Omental fat pad (tissue), 4 donors: ENCODE results near the gene CYLD. TPM values are rescaled to one million over a fixed set of nuclear protein-coding genes. Genes with fewer than 3 reads are reported as not detected.

ENCODE experiments used
- ATAC-seq: fragments of 150-250 bp; one replicate; pipeline ENCODE4 v1.9.1; 2016; ENCODE audit warnings: mild to moderate bottlenecking, moderate library complexity; ENCODE audit not compliant: low FRiP score
- DNase-seq: peaks from one replicate; pipeline ENCODE4 v3.0.0-alpha.2; 2019; ENCODE audit warnings: low spot score
- total RNA-seq, 4 donors: library from RNA; depleted of rRNA; stranded (reverse); fragments of >200 nt; gene quantifications; one replicate each; pipeline ENCODE4 v1.1.0, GENCODE V29; 2016
- TF ChIP-seq, protein P1 (sequence below), 3 donors: fragments of 450-650 bp; IDR thresholded peaks; one replicate each; pipeline ENCODE4 v1.5.1; 2016 to 2017; ENCODE audit warnings: antibody characterized with exemption in 3 of 3, mild to moderate bottlenecking in 3 of 3, moderate library complexity in 2 of 3

The CYLD gene
- total RNA-seq, 4 donors from 2014 or later: 20.5 to 51.1 (median 36.6) TPM

DNA sequence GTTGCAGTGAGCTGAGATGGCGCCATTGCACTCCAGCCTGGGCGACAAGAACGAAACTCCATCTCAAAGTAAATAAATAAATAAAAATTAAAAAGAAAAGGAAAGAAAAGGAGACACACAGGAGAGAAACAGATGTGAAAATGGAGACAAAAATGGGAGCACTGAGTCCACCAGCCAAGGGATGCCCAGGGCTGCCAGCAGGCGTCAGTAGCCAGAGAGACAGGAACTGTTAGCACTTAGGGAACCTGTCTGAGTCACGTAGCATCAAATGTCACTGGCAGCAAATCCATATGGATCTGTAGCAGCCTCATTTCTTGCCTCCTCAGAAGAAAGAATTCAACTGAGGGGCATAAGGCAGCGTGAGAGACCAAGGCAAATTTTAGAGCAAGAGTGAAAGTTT, 79.7 kb downstream of the CYLD start:
- DNase-seq (no peak), ATAC-seq (no peak)
- TF ChIP-seq, protein P1, sequence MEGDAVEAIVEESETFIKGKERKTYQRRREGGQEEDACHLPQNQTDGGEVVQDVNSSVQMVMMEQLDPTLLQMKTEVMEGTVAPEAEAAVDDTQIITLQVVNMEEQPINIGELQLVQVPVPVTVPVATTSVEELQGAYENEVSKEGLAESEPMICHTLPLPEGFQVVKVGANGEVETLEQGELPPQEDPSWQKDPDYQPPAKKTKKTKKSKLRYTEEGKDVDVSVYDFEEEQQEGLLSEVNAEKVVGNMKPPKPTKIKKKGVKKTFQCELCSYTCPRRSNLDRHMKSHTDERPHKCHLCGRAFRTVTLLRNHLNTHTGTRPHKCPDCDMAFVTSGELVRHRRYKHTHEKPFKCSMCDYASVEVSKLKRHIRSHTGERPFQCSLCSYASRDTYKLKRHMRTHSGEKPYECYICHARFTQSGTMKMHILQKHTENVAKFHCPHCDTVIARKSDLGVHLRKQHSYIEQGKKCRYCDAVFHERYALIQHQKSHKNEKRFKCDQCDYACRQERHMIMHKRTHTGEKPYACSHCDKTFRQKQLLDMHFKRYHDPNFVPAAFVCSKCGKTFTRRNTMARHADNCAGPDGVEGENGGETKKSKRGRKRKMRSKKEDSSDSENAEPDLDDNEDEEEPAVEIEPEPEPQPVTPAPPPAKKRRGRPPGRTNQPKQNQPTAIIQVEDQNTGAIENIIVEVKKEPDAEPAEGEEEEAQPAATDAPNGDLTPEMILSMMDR (IDR thresholded peaks at IDR 0.05): no peak

DNA sequence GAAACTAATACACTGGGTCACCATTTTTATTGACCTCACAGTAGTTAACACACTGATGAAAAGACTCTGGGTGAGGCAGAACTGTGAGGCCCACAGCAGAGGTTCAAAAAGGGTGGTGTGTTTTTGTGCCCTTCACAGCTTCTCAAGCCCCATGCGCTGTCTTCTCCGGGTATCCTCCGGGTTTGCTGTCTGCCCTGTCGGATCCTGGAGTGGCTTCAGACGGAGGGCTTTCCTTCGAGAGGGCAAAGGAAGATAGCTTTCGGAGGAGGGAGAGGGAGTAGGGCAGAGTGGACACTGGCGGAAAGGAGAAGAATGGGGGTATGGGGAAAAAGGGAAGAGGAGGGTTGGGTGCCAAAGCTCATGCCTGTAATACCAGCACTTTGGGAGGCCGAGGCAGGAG, 80.8 kb downstream of the CYLD start:
- TF ChIP-seq, protein P1 (IDR thresholded peaks at IDR 0.05): no peak
- no peak for DNase-seq

DNA sequence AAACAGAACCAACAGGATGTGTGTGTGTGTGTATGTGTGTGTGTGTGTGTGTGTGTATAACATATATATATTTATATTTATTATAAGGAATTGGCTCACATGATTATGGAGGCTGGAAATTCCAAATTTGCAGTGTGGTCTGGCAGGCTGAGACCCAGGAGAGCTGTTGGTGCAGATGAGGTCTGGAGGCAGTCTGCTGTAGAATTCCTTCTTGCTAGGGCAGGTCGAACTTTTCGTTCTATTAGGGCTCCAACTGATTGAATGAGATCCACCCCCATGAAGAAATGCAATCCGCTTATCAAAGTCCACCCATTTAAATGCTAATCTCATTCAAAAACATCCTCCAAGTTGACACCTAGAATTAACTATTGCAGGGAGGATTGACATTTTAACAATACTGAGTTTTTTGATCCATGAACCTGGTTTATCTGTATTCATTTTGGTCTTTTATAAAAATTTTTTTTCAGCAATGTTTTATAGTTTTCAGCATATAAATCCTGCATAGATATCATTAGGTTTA, 85.0 kb downstream of the CYLD start:
- TF ChIP-seq, protein P1 (IDR thresholded peaks at IDR 0.05): no peak
- ATAC-seq: no peak
- DNase-seq: no peak

More for the DNA sequence above, 80.8 kb downstream of the CYLD start:
- ATAC-seq: no peak

DNA sequence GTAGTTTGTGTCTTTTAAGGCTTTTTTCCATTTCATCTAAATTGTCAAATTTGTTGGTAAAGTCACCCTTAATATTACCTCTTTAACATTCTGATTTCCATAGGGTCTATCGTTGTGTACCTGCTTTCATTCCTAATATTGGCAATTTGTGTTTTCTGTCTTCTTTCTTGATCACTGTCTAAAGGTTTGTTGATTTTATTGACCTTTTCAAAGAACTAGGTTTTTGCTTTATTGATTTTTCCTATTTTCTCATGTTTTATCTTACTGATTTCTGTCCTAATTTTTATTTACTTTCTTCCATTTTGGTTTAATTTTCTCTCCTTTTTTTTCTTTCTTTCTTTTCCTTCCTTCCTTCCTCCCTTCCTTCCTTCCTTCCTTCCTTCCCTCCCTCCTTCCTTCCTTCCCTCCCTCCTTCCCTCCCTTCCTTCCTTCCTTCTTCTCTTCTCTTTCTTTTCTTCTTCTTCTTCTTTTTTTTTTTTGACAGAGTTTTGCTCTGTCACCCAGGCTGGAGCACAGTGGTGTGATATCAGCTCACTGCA, 86.3 kb downstream of the CYLD start:
- TF ChIP-seq, protein P1 (IDR thresholded peaks at IDR 0.05): no peak
- ATAC-seq: no peak
- no peak for DNase-seq

DNA sequence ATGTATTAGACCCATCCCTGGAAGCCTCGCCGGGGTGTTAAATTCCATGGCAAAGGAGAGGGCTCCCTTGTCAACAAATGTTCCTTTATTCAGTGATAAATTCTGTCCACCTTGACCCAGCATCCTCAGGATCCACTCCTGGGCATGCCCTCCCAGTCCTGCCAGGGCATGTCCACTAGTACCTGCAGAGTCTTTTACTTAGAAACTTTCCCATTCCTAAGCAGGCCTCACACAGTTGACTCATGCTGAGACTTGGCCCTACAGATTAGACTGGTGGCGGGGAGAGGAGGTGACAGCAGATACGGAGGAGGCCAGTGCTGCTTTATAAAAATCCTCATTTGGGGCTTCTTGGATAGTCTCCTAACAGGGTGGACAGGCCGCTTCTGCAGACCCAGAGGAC, 88.8 kb downstream of the CYLD start:
- no peak for DNase-seq
- no peak for ATAC-seq

DNA sequence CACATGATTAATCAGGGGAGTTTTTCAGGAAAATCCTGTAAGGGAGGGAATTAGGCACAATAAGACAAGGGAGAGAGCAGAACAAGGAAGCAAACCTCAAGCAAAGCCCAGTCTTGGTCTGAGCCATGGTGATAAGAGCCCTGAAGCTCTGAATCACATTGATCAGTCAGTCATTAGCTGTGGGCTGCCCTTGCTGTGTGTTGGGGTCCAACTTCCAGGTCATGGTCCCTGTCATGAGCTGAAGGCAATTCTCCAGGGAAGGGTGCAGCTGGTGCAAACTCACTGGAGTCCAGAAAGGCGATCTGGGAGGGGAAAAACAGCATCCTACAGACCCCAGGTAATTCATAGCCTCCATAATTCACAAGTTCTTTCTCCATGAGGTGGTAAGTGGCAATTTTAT, 89.9 kb downstream of the CYLD start:
- ATAC-seq (no peak), DNase-seq (no peak)
- TF ChIP-seq, protein P1 (IDR thresholded peaks at IDR 0.05): no peak

More for the DNA sequence above, 88.8 kb downstream of the CYLD start:
- TF ChIP-seq, protein P1 (IDR thresholded peaks at IDR 0.05): no peak

DNA sequence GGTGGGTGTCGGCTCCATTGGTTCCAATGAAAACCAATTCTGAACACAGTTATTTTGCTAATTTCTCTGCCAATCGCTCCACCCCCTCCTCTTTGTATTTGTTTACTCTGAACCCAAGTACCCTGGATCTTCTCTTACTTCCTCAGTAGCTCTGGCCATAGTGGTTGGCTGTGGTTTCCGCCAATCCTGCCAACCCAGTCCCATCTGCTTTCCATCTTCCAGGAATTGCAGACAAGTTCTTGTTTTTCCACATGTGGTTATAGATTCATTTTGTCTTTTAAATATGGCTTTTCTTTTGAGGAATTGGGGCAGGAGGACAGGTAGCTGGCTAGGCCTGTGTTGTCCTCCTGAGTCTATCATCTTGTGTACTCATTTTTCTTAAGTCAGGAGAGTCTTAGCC, 92.0 kb downstream of the CYLD start:
- ATAC-seq: no peak
- TF ChIP-seq, protein P1 (IDR thresholded peaks at IDR 0.05): no peak
- no peak for DNase-seq
